ENCODE data around the gene PRR5.

PRR5 gene

DNA sequence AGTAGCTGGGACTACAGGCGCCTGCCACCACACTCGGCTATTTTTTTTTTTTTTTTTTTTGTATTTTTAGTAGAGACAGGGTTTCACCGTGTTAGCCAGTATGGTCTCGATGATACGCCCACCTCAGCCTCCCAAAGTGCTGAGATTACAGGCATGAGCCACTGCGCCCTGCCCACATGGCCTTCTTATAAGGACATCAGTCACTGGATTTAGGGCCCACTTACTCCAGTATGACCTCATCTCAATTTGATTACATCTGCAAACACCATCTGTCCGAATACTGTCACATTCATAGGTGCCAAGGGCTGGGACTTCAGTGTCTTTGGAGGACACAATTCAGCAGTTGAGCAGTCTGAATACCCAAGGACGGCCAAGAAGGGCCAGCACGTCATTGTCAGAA, 8.2 kb upstream of the PRR5 start:
- DNase-seq, result no peak

DNA sequence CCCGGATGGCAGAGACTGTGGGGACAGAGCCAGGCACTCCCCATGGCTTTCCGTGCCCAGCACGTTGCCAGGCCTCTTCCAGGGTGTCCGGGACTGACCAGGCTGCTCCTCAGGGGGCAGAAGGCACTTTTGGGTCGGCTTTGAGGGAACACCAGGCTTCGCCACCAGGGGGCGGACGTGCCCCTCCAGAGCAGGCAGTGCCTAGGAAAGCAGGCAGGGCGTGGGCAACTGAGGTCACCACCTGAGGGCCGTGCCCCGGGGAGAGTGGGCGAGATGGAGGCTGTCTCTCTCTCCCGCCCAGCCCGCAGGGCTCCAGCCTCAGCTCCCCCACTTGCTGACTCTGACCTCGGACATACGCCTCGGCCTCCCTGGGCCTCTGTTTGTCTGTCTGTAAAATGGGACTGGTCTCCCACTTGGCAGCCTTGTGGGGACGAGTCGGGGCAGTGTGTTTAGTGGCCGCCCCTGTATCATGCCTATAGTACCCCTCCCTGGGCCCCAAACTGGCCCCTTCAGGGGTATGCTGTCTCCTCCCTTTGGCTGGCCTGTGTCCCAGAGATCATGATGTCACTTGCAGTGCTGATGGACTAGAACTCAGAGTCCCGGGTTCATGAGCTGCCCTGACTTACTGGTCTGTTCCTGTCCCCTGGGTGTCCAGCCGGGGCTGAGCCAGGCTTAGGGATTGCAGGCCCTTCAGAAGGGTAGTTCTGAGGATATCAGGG, 4.4 kb upstream of the PRR5 start:
- peak; percentile 87 to 89 for DNase-seq

DNA sequence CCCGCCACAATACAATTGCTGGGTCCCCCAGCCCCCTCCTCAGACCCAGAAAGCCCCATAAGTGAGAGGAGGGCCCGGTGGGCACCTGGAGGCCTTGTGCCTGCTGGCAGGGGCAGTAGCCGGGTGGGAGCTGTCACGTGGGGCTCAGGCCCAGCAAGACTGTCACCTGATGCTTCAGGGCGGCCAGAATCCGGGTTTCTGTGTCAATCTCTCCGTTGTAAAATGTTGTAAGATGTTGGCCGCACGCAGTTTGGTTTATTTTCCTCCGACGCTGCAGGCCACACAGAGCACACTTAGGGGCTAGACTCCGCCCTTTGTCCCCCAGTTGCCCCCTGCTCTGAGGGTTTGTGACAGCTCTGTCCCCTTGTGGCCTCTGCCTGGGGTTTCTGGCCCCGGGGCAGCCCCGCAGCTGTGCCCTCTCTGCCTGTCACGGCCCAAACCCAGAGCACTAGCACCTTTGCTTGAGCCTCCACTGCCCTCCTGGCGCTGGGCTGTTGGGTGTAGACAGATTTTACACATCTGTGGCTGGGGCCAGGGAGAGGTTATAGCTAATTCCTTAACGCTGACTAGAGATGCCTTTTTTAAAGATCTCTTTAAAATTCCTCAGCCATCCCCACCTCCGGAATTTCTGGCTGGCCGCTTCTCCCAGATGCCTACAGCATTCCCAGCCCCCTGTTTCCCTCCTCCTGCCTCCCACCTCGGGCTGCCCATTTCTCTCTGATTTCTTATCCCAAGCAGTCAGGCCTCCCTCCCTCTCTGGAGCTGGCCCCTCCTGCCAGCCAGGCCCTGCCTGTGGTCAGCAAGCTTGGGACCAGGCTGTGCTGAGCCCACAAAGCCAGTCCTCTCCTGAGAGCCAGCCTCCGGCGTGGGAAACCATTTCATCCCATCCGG, 3.2 kb upstream of the PRR5 start:
- no peak for DNase-seq

DNA sequence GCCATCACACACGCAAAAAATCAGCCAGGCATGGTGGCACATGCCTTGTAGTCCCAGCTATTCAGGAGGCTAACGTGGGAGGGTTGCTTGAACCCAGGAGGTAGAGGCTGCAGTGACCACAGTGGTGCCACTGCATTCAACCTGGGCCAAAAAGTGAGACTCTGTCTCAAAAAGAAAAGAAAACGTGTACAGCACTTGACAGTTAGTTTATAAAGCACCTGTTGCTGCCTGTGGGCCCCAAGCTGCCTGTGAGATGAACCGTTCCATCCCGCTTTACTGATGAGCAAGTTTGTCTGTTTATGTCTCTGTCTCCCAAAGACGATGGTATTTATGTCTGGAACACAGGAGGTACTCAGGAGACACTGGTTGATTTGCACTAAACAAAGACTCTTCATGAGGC, 1.5 kb upstream of the PRR5 start:
- no peak for DNase-seq

DNA sequence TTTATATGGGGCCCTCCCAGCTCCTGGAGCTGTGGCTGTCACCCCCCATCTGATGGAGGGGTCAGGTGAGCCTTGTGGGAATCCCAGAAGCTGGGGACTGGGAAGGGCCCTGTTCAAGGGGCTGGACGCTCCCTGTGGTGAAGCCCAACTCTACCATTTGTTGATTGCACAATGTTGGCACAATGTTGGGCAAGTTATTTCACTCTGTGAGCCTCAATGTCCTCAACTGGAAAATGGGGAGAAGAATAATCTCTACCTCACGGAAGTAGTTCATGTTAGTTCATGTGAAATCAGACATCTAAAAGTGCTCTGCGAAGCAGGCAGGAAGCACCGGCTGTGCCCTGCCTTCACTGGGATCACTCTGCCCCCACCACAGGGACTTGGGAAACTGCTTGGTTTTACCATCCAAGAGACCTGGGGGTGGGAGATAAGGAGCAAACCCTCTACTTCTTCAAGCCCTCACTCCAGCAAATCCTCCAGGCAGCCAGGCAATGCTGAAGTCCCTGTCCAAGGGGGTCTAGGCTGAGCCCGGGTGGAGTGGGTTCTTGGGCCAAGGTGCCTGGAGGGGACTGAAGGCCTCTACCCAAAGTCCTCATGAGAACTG, 715 bp upstream of the PRR5 start:
- DNase-seq, result no peak

DNA sequence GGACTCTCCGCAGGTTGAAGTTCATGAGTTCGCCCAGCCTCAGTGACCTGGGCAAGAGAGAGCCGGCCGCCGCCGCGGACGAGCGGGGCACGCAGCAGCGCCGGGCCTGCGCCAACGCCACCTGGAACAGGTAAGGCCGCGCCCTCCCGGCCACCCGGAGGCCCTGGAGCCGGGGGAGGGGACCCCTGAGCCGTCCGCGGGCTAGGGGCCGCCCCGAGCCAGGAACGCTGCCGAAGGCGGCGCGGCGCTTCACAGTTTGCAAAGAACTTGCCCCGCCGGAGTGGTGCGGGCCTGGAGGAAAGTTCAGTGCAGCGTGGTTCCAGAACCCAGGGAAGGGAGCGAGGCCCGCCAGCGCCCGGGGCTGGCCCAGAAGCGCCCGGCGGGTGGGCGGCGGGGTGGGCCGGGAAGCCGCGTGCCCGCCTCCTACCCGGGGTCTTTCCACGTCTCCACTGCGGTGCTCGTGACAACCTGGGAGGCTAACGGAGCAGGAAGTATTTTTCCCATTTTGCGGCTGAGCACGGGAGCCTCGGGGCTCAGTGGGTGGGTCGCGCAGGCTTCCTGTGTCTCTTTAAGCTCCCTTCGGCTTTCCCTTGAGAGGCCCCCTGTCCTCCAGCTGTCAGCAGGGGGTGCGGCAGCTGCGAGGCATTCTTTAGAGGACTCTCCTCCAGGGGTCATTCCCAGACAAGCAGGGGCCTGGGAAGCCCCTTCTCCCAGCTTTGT, 635 bp downstream of the PRR5 start:
- no peak for DNase-seq

DNA sequence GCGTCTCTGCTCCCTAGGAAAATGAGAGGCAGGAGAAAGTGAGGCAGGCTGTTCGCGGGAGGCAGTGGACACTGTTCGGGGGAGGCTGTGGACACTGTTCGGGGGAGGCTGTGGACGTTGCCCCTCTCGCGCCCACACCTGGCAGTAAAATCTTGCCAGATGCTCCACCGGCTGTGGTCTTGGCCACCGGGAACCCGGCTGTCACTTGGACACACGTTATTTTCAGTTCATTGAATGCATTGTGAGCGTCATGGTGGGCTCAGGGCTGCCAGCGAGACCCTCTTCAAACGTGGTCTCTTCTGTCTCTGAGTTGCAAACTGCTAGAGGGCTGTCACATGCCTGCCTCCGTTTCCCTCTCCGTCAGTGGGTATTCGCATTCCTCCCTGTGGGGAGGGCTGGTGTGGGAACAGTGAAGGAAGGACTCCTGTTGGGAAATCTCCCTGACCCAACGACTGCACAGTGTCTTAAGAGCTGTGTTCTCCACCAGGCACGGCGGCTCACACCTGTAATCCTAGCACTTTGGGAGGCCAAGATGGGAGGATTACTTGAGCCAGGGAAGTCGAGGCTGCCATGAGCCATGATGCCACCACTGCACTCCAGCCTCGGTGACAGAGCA, 1.4 kb downstream of the PRR5 start:
- no peak for DNase-seq

DNA sequence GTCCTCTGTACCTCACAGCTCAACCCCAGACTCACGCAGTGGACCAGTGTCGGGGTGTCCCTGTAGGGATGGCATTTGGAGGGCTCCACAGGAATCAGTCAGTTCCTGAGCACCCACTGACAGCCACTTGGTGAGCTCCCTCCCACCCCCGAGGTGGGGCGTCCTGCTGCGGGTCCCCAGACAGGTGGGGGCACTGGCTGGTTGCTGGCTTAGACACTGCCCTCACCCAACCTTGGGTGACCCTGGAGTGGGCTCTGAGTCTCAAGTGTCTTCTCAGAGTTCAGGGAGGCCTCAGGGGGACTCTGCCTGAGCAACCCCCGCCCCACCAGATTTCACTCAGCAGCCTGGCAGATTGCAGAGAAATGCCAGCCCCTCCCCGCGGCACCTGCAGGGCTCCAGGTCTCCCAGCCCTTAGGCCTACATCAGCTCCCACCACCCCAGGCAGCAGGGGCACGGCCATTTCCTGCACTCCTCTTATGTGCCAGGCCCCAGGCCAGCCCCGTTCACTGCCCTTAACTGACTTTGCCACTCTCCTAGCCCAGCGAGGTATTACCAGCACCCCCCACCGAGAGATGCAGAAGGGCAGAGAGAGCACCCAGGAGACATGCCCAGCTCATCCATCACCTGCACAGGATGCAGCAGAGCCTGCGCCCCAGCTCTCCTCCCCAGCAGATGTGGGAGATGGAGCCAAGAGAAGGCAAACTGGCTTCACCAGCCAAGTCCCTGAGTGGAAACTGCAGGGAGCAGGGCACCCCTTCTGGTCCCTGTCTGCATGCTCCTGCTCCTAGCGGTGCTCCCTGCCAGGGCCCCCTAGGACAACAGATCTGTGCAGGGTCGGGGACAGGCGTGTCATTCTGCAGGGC, 2.4 kb downstream of the PRR5 start:
- DNase-seq, result no peak

DNA sequence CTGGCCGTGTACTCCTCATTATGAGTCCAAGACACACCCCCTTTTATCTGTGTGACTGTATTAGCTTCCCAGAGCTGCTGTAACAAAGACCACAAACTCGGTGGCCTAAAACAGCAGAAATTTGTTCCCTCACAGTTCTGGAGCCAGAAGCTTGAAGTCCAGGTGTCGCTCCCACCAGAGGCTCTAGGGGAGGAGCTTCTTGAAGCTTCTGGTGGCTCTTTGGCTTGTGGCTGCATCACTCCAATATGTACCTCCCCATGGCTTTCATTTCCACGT, 3.0 kb downstream of the PRR5 start:
- DNase-seq, result no peak

DNA sequence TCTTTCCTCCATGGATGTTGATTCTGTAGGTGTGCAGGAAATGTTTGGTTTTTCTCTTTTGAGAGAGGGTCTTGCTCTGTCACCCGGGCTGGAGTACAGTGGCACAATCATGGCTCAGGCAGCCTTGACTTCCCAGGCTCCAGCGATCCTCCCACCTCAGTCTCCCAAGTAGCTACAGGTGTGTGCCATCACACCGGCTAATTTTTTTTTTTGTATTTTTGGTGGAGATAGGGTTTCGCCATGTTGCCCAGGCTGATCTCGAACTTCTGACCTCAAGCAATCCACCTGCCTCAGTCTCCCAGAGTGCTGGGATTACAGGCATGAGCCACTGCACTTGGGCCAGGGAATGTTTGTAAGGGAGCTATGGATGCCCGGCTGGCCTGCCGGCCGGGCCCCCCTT, 4.5 kb downstream of the PRR5 start:
- DNase-seq, result no peak

DNA sequence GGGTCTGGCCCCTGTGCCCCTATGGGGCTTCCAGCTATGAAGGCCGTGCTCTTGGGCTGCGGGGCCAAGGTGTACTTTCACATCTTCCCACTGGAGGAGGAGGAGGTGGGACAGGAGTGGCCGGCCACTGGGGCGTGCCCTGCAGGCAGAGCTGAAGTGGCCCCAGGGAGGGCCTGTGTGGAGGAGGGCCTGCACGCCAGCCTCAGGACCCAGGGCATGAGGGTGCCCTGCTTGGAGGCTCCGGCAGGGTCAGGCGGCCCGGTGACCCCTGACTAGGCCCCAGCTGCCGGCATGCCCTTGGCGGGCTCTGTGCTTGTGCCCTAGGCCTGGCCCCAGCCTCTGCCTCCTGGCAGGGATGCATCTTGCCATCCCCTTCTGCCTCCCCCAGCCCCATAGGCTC, 5.2 kb downstream of the PRR5 start:
- no peak for DNase-seq

DNA sequence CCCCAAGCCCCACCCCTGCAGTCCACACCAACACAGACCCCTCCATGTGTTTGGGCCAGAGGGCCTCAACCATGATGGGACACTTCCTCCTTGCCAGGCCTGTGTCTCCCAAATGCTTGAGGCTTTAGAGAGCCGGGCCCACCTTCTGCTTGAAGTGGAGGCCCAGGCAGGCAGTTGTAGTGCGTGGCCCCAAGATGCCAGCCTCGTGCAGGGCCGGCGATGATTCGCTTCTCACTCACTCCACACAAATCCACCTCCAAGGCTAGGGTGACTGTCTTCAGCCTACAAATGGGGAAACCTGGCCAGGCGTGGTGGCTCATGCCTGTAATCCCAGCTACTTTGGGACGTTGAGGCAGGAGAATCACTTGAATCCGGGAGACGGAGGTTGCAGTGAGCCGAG, 5.7 kb downstream of the PRR5 start:
- no peak for DNase-seq

DNA sequence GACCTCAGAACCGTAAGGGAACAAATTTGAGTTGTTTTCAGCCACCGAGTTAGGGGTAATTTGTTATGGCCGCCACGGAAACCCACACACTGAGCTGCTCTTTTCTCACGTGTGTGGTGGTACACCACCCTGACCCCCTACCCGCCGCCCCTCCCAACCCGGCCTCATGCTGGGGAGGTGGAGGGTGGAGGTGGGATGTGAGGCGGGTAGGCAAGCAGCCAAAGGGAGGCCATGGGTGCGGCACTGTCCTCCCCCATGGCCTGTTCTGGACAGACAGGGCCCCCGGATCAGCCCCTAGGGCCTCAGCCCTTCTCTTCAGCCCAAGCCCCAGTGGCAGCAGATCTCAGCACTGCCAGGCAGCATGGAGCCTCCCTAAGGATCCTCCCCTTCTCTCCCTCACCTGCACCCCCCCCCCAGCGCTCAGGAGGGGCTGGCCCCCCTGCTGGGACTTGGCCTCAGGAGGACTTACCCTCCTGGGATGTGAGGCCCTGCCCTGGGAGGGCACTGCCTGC, 7.9 kb downstream of the PRR5 start:
- DNase-seq, result no peak

DNA sequence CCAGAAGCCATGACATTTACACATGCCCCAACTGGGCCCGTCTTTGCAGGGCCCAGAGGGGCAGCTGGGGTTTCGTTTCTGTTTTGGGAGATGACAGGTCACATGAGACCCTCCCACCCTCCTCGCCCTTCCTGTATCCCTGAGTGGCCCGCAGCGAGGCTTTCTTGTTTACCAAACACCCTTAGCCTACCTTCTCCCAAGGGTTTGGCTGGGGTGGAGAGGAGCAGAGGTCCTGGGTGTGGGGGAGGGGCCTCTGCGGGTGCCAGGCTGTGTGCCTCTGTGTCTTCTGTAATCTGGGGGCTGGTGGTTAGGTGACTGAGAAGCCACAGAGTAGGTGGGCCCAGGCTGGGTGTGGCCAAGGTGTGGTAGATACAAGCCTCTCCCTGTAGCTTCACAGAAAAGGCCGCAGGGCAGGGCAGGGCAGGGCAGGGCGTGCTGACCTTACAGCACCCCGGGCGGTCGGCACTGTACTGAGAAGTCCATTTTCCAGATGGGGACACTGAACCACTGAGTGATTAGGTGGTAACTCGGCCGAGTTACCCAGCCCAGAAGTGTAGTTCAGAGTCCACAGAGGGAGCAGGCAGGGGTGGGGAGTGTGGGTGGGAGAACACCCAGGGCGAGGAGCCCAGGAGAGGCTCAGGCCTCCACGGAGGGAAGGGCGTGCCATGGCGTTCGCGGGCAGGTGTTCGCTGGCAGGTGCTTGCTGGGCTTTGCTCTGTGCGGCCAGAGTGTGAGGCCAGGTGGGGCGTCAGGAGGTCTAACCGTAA, 8.7 kb downstream of the PRR5 start:
- no peak for DNase-seq

DNA sequence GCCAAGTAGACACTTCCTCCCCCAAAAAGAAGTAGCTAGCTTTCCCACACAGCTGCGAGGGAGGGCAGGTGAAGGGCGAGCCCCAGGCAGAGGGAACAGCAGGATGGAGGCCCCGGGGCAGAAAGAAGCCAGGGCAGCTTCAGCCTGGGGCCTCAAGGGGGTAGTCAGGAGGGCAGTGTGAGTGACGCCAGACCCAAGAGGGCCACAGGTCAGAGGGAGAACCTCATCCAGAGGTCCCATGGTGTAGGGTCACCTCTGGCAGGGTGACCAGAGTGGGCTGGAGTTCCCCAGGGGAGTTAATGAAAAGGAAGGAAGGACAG, 9.2 kb downstream of the PRR5 start:
- DNase-seq, result no peak

DNA sequence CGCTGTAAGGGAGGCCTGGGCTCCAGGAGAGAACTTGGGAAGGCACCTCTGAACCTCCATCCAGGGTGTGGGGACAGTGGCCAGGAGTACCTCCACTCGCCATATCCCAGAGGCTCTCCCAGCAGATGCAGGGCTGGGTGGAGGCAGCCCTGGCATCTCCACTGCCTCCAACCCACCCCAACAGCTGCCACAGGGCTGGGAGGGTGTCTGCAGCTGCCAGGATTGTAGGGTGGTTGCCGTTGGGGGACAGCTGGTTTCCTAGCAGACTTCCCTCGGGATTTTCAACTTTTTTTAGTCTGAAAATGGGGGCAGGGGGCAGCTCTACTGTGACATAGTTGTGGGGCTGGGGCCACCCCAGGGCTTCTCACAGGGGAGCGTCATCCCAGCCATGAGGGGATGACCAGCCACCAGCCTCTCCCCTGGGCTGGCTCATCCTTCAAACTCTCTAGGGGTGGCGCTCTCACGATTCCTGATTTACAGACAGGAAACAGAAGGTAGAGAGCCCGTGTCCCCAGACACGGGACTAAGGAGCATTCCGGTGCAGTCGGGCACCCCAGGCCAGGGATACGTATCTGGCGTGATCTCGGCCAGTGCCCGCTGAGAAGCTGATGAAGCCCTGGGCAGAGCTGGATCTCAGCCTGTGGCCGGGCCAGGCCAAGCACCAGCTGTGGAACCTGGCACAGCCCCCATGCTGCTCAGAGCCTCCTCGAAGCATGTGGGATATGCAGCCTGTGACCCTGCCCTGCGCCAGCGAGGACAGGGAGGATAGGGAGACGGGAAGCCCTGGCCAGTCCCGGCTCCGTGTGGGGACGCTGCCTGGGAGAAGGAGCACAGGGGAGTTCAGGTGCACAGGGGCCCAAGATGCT, 9.9 kb downstream of the PRR5 start:
- no peak for DNase-seq

DNA sequence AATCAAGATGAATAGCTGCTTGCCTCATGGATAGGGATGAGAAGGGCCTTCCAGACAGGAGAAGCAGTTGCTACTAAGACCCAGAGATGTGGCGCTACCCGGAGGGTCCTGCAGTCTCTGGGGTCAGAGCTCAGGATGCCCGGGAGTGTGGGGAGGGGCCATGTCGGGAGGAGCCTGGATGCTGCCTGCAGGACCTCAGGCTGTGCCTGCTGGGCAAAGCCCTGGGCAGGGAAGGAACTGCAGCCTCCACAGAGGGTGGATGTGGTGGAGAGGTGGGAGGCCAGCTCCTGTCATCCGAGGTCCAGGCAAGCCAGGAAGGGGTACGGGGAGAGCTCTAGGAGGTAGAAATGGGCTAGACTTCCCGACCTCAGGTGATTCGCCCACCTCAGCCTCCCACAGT, 11.0 kb downstream of the PRR5 start:
- DNase-seq, result no peak

DNA sequence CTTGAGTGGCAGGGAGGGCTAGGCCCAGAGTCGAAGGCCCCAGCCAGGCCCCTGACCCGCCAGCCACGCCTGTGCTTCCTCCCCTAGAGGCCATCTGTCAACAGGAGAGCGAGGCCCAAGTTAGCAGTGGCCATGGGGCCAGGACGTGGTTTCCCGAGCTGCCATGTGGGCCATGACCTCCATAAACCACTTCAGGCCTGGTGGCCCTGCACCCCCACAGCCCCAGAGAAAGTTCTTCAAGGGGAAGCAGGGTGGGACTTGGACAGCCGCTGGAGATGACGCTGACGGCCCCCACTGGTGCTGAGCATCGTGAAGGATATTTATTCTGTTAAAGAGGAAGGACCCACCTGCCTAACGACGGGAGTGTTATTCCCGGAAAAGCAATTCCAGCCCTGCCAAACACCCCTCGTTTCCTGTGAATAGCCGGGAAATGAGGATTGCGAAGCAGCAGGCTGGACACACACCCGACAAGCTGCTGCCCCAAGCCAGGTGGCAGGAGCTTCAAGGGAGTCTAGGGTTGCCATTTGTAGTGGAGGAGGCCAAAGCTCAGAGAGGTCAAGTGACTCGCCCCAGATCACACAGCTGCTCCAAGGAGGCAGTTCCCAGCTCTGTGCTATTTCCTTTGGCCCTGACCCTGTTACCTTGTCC, 12.8 kb downstream of the PRR5 start:
- no peak for DNase-seq

DNA sequence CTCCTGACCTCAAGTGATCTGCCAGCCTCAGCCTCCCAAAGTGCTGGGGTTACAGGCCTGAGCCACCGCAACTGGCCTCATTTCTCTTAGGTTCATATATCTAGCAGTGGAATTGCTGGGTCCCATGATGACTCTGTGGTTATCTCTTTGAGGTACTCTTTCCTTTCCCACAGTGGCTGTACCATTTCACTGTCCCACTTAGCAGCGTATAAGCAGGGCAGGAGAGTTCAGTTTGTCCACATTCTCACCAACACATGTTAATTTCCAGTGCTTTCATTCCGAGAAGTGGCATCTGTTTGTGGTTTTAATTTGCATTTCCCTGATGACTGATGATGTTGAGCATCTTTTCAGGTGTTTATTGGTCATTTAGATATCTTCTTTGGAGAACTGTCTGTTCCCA, 16.4 kb downstream of the PRR5 start:
- DNase-seq, result no peak
